Large intestine (tissue), 3 donors: ENCODE data around the gene NFIX. TPM values are rescaled to one million over a fixed set of nuclear protein-coding genes. Genes with fewer than 3 reads are reported as not detected.

Source experiments
- DNase-seq, 2 donors: peaks; one replicate each; pipeline versions ENCODE4 v3.0.0 to v3.0.0-alpha.2; 2013
- H3K27ac ChIP-seq: one replicate; pipeline ENCODE4 v1.5.1; 2013; ENCODE audit warnings: low read length
- H3K27me3 ChIP-seq: 2 replicates; pipeline ENCODE4 v1.6.1; 2013; ENCODE audit warnings: low read length; ENCODE audit not compliant: control insufficient read depth, insufficient read depth
- H3K36me3 ChIP-seq: 2 replicates; pipeline ENCODE4 v1.6.1; 2013; ENCODE audit warnings: low read length; ENCODE audit not compliant: control insufficient read depth, insufficient read depth
- H3K4me1 ChIP-seq: one replicate; pipeline ENCODE4 v1.6.1; 2013; ENCODE audit warnings: low read length; ENCODE audit not compliant: control insufficient read depth, insufficient read depth
- H3K4me3 ChIP-seq: one replicate; pipeline ENCODE4 v1.5.1; 2013; ENCODE audit warnings: low read length
- H3K9me3 ChIP-seq: one replicate; pipeline ENCODE4 v1.6.1; 2013; ENCODE audit warnings: mild to moderate bottlenecking, low read depth, low read length, moderate library complexity; ENCODE audit not compliant: control insufficient read depth
- WGBS: methylation state at CpG from one replicate; pipeline ENCODE4 v1.1.5; 2013; ENCODE audit warnings: low lambda C conversion rate; ENCODE audit not compliant: insufficient coverage; 5-methylcytosine and 5-hydroxymethylcytosine counted together
- polyA plus RNA-seq: library from polyadenylated mRNA; unstranded; fragments of 120-200 nt; gene quantifications from one replicate; pipeline ENCODE4 v1.2.1, GENCODE V29; 2013

Gene NFIX
- polyA plus RNA-seq, 1 donor, result 20.2 TPM

DNA sequence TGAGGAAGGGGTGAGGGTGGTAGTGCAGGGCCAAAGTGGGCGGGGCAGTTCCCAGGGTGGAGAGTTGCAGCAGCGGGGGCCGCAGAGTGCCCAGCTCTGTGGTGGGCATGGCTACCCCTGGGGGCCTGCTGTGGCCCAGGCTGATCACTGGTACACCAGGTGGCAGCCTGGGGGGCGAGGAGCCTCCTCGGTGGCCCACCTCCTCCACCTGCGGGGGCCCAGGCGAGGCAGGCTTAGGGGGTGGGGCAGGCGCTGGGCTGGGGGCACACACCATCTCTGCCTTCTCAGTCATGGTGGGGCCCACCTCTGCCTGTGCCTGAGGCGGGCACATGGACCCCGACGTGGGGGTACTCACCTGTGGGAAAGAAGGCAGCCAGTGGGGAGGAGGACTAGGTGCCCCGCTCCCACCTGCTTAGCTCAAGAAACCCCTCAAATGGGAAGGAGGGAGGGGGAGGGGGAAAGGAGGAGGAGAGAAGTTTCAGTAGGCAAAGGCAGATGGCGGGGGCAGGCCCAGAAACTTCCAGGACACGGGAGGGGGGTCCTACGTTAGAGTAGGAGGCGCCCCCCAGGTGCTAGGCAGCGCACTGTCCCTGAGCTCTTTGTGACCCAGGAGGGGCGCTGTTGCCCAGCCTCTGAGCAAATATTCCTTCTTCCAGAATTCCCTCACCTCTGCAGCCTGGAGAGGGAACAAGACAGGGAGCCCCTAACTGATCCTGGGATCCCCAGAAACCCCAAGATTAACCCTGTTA is 105.7 kb downstream of the NFIX start:
- H3K27me3 ChIP-seq, result peaks cover 68% of the 10 kb centered on the region
- H3K4me1 ChIP-seq, result peaks cover 27% of the 10 kb centered on the region
- H3K36me3 ChIP-seq, result no peaks in the 10 kb centered on the region
- no peak overlapping the region for H3K27ac ChIP-seq
- peak overlapping the region; percentile 10 for H3K4me3 ChIP-seq
- DNase-seq, result no peak
- WGBS, result no CpG with 5 or more reads among the region's 18 CpGs
- H3K9me3 ChIP-seq, result peaks cover 18% of the 10 kb centered on the region

DNA sequence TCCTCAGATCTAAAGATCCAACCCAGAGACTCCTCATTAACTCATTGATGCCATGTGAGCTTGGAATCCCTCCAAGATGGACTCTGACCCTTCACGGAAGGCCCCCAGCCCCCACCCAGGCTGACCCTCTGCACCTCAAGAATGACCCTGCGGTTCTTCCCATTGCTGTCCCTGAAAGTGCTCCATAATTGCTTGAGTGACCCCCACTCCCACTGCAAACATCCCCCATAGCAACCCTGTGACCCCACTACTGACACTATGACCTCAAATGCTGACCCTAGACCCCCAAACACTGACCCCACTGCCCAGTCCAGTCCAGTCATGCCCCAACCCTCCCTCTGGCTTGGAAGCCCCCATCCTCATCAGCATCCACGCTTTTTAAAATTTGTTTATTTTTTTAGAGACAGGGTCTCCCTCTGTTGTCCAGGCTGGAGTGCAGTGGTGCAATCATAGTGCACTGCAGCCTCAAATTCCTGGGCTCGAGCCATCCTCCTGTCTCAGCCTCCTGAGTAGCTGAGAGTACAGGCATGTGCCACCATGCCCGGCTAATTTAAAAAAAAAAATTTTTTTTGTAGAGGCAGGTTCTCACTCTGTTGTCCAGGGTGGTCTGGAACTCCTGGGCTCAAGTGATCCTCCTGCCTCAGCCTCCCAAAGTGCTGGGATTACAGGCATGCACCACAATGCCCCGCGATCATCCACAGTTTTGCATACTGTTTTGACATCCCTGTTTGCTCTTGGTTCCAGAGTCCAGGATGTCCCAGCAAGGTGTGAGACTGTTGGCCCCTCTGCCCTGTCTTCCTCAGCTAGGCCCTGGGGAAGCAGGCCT is 106.5 kb downstream of the NFIX start:
- Histone ChIP-seq H3K36me3 (no peaks in the 10 kb centered on the region), H3K9me3 (peaks cover 12% of the 10 kb centered on the region), H3K27me3 (peaks cover 61% of the 10 kb centered on the region), H3K27ac (no peak overlapping the region), H3K4me1 (peaks cover 24% of the 10 kb centered on the region), H3K4me3 (peak overlapping the region; percentile 23)
- DNase-seq, result no peak
- WGBS, result no CpG with 5 or more reads among the region's 7 CpGs

DNA sequence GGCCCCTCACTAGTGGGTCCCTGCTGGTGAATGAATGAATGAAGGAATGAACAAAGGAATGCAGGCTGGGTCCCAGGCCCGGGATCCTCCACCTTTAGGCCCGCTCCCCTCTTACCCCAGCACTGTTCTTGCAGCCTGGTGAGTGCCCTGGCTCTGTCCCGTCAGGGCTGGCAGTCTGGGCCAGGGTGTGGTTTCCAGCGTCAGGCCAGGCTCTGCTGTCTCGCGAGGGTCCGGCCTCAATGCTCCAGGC is 107.1 kb downstream of the NFIX start:
- Histone ChIP-seq H3K27me3 (peaks cover 55% of the 10 kb centered on the region), H3K9me3 (peaks cover 12% of the 10 kb centered on the region), H3K36me3 (peaks cover 1% of the 10 kb centered on the region), H3K4me1 (peaks cover 24% of the 10 kb centered on the region), H3K27ac (no peak overlapping the region), H3K4me3 (peak overlapping the region; percentile 23)
- DNase-seq, result no peak
- no CpG with 5 or more reads among the region's 7 CpGs for WGBS

DNA sequence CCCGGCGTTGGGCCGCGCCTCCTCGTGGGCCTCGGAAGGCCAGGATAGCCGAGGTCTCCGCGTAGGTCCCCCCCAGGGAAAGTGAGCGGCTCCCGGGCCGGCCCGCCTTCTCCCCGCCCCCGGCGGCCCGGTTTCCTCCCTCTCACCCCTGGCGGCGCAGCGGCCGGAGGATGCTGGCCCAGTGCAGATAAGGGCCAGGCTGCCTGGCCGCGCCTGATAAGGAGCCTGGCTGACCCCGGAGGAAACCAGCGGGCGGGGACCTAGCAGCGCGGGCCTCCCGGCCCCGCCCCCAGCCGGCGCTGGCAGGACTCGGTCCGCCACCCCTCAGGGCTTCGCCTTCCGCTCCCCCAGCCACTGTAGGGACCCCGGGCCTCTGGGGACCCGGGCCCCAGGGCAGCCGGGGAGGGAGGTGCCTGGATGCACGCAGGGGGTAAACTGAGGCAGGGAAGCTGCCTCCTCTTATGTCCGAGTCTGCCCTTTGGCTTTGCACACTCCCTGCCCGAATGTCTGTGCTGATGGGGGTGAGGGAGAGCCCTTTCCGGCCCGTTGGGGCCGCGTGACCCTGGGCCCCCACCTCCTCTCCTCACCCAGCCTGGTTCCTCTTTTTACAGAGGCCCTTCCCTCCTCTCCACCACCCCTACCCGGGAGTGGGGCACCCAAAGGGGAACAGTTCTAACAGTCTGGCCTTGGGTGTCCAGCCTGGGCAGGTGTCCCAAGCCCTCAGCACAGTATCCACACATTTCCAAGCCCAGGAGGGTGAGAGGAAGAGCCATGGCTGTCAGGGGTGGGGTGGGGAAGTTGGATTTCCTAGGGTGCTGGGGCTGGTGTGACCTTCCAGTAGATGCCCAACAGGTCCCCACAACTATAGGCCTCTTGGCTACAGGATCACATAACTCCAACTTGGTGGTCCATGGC is 107.6 kb downstream of the NFIX start, which contains the start of gene LYL1:
TSS of gene LYL1 (minus strand) at position 193 of the 915 bp plus-strand sequence. CDS start 1,687 bp downstream, outside the sequence.
- Histone ChIP-seq H3K4me1 (peaks cover 21% of the 10 kb centered on the region), H3K27ac (no peak within 1 kb of the TSS)

DNA sequence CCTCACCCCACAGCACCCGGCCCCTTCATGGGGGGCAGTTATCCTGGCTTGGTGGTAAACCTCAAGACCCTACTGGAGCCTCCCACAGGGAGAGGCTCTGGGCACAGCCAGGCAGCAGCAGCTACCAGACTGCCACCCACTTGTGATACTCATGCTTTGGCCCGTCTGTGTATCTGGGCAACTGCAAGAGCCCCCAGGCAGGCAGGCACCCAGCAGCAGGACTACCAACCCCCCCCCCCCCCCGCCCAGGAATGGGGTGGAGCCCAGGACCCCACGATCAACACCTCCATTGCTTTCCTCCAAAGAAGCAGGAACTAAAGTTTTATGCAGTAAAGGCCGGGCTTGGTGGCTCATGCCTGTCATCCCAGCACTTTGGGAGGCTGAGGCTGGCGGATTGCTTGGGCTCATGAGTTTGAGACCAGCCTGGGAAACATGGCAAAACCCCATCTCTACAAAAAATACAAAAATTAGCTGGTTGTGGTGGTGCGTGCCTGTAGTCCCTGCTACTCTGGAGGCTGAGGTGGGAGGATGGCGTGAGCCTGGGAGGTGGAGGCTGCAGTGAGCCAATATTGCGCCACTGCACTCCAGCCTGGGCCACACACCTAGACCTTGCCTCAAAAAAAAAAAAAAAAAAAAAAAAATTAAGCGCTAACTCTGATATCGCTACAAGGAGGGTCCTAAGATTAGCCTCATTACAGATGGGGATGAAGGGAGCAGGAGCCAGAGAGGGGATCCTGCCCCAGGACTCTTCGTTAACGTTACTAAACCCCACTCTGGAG is 108.5 kb downstream of the NFIX start:
- WGBS, result no CpG with 5 or more reads among the region's 13 CpGs
- H3K27me3 ChIP-seq, result peaks cover 42% of the 10 kb centered on the region
- no peak for DNase-seq
- no peak overlapping the region for H3K27ac ChIP-seq
- H3K36me3 ChIP-seq, result peaks cover 5% of the 10 kb centered on the region
- no peak overlapping the region for H3K4me3 ChIP-seq
- H3K9me3 ChIP-seq, result peaks cover 10% of the 10 kb centered on the region
- H3K4me1 ChIP-seq, result peaks cover 17% of the 10 kb centered on the region

More for the DNA sequence above, 107.6 kb downstream of the NFIX start, which contains the start of gene LYL1:
- no CpG with 5 or more reads among the region's 47 CpGs for WGBS
- Histone ChIP-seq H3K4me3 (peak within 1 kb of the TSS; percentile 23), H3K36me3 (peaks cover 5% of the 10 kb centered on the region), H3K9me3 (peaks cover 12% of the 10 kb centered on the region), H3K27me3 (peaks cover 49% of the 10 kb centered on the region)
- peak; percentile 55 to 57 for DNase-seq

DNA sequence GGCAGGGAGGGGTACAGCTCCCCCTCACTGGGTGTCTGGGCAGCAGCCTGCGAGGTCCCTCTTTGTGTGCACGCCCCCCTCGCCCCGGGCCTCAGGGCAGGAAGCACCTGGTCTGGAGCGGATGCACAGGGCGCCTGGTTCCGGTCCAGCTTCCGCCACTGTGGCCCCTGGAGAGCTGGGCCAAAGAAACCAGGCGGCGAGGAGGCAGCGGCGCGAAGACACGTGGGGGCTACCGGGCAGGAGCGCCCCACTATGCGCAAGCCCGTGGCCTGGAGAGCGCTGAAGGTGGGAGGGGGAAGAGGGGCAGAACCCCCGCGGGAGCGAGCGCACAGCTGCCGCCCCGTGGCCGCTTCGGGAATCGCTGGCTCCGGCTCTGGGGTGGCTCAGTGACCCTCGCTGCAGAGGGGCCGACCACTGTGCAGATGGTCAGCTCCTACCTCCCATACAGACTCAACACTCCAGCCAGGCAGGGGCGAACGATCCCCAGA is 109.1 kb downstream of the NFIX start:
- no peak overlapping the region for H3K4me3 ChIP-seq
- no peak overlapping the region for H3K27ac ChIP-seq
- WGBS, result no CpG with 5 or more reads among the region's 33 CpGs
- H3K36me3 ChIP-seq, result peaks cover 12% of the 10 kb centered on the region
- H3K4me1 ChIP-seq, result peaks cover 13% of the 10 kb centered on the region
- H3K9me3 ChIP-seq, result peaks cover 5% of the 10 kb centered on the region
- no peak for DNase-seq
- peaks cover 37% of the 10 kb centered on the region for H3K27me3 ChIP-seq

DNA sequence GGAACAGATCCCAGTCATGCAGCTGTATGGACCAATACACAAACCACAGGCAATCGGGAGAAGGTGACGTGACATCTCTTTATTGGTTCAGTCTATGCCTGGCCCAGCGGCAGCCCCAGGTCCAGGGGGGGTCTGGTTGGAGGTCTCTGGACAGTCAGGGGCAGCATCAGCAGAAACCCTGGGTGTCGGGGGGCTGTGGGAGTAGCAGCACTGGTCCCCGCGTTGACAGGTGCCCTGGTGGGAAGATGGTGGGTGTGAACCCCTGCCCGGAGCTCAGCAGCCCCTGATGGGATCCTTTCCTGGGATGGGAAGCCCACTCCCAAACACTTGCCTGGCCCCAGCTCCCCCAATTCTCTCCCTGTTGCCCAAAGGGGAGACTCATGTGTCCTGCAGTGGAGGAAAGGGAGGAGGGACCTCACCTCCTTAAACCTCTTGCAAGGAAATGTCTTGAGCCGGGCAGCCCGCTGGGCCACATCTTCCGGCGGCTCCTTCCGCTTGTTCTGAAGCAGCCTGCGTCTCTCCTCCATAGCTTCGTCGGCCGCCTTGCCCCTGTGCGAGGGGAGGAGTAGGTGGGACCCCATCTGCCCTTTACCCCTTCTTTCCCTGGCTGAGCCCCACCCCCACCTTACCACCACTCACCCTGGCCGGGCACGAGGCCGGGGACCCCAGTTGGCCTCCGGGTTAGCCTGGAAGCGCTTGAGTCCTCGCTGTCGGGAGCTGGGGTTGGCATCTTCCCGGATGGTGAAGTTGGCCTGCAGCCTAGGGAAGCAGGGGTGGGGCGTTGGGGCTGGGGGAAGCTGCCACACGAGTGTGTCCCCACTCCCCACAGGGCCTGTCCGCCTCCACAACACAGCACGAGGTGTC is 109.8 kb downstream of the NFIX start:
- peaks cover 3% of the 10 kb centered on the region for H3K9me3 ChIP-seq
- H3K4me3 ChIP-seq, result no peak overlapping the region
- H3K27me3 ChIP-seq, result peaks cover 30% of the 10 kb centered on the region
- H3K27ac ChIP-seq, result no peak overlapping the region
- H3K36me3 ChIP-seq, result peaks cover 18% of the 10 kb centered on the region
- peaks cover 10% of the 10 kb centered on the region for H3K4me1 ChIP-seq
- WGBS, result no CpG with 5 or more reads among the region's 29 CpGs
- no peak for DNase-seq

DNA sequence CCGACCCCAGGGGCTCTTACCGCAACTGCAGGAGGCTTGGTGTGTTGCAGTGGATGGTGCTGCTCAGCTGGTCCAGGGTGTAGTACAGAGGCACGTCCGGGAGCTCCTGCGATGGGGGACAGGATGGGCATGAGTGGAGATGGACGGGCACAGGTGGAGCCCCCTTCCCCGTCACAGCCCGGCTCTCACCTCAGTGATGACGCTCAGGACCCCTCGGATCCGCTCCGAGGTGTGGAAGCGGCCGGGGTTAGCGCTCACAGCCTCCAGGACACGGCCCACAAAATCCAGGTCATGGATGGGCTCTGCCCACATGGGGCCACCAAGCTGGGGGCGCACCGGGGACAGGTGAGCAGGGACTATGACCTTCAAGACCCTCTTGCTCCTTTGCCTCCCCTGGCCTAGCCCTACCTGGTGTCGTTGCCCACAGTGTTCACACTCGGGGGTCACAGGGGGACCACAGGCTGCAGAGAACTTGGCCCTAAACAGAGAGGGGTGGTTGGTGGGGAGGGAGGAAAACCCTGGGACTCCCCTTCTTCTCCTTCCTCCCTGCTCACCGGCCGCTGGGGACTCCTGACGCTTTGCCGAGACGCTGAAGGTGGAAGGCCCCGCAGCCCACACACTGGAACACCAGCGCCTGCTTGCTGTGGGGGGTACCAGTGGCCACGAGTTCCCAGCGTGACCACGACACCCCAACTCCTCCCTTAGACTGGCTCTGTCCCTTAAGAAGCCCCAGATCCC is 114.3 kb downstream of the NFIX start:
- Histone ChIP-seq H3K36me3 (peaks cover 34% of the 10 kb centered on the region), H3K4me3 (no peak overlapping the region), H3K4me1 (no peaks in the 10 kb centered on the region), H3K27ac (no peak overlapping the region), H3K27me3 (no peaks in the 10 kb centered on the region), H3K9me3 (peaks cover under 1% of the 10 kb centered on the region)
- DNase-seq, result no peak
- WGBS, result no CpG with 5 or more reads among the region's 30 CpGs
